HepG2 (cell line): ENCODE measurements around the gene ZFR. TPM values are rescaled to one million over a fixed set of nuclear protein-coding genes. Genes with fewer than 3 reads are reported as not detected.

Source experiments
- ATAC-seq: fragments of 200-7000 bp; cut with Tn5 transposase; 3 replicates; pipeline ENCODE4 v1.9.1; 2020; ENCODE audit warnings: mild to moderate bottlenecking, moderate library complexity
- BruUV-seq: library from RNA; stranded (reverse); fragments of 400-500 nt; replicated peaks from 2 replicates; lab custom pipeline; 2021; lab: Mats Ljungman, UMichigan
- CTCF ChIA-PET: fragments of 300-600 bp; formaldehyde crosslinking; extraction: SDS; loops from one replicate; lab custom pipeline; 2021; ENCODE audit warnings: low total read pairs, inconsistent platforms, low intra/inter-chr PET ratio; lab: Yijun Ruan, JAX
- POLR2A ChIA-PET: fragments of 350-600 bp; sonication (Branson Sonifier 250); formaldehyde crosslinking; loops from one replicate; lab custom pipeline; 2020; ENCODE audit warnings: antibody characterized with exemption, inconsistent platforms; lab: Yijun Ruan, JAX
- DNase-seq: peaks from one replicate; pipeline ENCODE4 v3.0.0-alpha.2; 2015; ENCODE audit warnings: low spot score
- FAIRE-seq: peaks from 3 replicates; lab custom pipeline; 2011; peaks lifted over from hg19 to GRCh38; lab: Jason Lieb, UNC
- H2AFZ ChIP-seq: one replicate; pipeline ENCODE4 v1.6.1; 2011; ENCODE audit warnings: low read length, inconsistent platforms
- H3K27ac ChIP-seq: fragments of 300-600 bp; 3 replicates; pipeline ENCODE4 v1.8.0; 2011; ENCODE audit warnings: mixed run types, mild to moderate bottlenecking, mixed read lengths, low read length, inconsistent platforms; ENCODE audit not compliant: insufficient read depth; ENCODE audit errors: extremely low read length
- H3K27me3 ChIP-seq, 2 experiments: fragments of 200-600 bp in 1 of 2; 2 replicates in 1 of 2; 3 replicates in 1 of 2; pipeline versions ENCODE4 v1.6.0 to v1.8.0; 2011; ENCODE audit warnings: low read length in 2 of 2, mild to moderate bottlenecking in 2 of 2, moderate library complexity in 2 of 2, inconsistent platforms in 1 of 2; ENCODE audit not compliant: insufficient read depth in 2 of 2, control insufficient read depth in 1 of 2
- H3K36me3 ChIP-seq, 2 experiments: fragments of 200-600 bp in 1 of 2; replicated peaks in 1 of 2; 2 replicates in 1 of 2; 3 replicates in 1 of 2; pipeline versions ENCODE4 v1.5.1 to v1.8.0; 2011; ENCODE audit warnings: low read length in 2 of 2, inconsistent platforms in 1 of 2; ENCODE audit not compliant: insufficient read depth in 2 of 2, control insufficient read depth in 1 of 2
- H3K4me1 ChIP-seq: 2 replicates; pipeline ENCODE4 v1.5.1; 2012; ENCODE audit warnings: low read length, inconsistent platforms; ENCODE audit not compliant: insufficient read depth
- H3K4me2 ChIP-seq: 2 replicates; pipeline ENCODE4 v1.6.0; 2011; ENCODE audit warnings: low read depth, low read length, inconsistent platforms
- H3K4me3 ChIP-seq, 3 experiments: fragments of 200-600 bp in 1 of 3; sonication (generic), shearing (Covaris generic) in 1 of 3; replicated peaks in 1 of 3; 2 replicates each; pipeline ENCODE4 v1.5.1; 2011 to 2016; ENCODE audit warnings: low read length in 3 of 3, inconsistent platforms in 2 of 3, low read depth in 2 of 3, mild to moderate bottlenecking in 2 of 3, control low read depth in 1 of 3, mixed read lengths in 1 of 3; ENCODE audit not compliant: insufficient read depth in 1 of 3
- H3K79me2 ChIP-seq: one replicate; pipeline ENCODE4 v1.6.1; 2011; ENCODE audit warnings: low read length, inconsistent platforms; ENCODE audit not compliant: insufficient read depth
- H3K9ac ChIP-seq: 2 replicates; pipeline ENCODE4 v1.6.0; 2011; ENCODE audit warnings: mild to moderate bottlenecking, low read depth, low read length, inconsistent platforms; ENCODE audit not compliant: insufficient read depth
- H3K9me3 ChIP-seq: 2 replicates; pipeline ENCODE4 v1.5.1; 2012; ENCODE audit warnings: mild to moderate bottlenecking, low read length
- H4K20me1 ChIP-seq: 2 replicates; pipeline ENCODE4 v1.6.0; 2011; ENCODE audit warnings: inconsistent platforms, mild to moderate bottlenecking, low read length, moderate library complexity; ENCODE audit not compliant: insufficient read depth
- HMG20B ChIP-seq: conservative IDR thresholded peaks from 2 replicates; pipeline ENCODE4 v1.6.1; 2016; ENCODE audit warnings: missing genetic modification reagents, missing compliant biosample characterization
- HNRNPK ChIP-seq: fragments of 200-400 bp; formaldehyde crosslinking; IDR thresholded peaks from 2 replicates; pipeline ENCODE4 v1.6.1; 2018; ENCODE audit warnings: low read length, low read depth, moderate library complexity, mild to moderate bottlenecking; ENCODE audit not compliant: poor library complexity, severe bottlenecking
- PHF8 ChIP-seq: sonication (generic); formaldehyde crosslinking; IDR thresholded peaks from 2 replicates; pipeline ENCODE4 v1.5.0; 2020; ENCODE audit warnings: missing genetic modification reagents
- SNAPC4 ChIP-seq: sonication (generic); formaldehyde crosslinking; IDR thresholded peaks from 2 replicates; pipeline ENCODE4 v1.4.0; 2020; ENCODE audit warnings: mild to moderate bottlenecking, missing genetic modification reagents
- ZFP37 ChIP-seq: sonication (generic); formaldehyde crosslinking; IDR thresholded peaks from 2 replicates; pipeline ENCODE4 v1.4.0; 2020; ENCODE audit warnings: missing genetic modification reagents, borderline replicate concordance
- ZNF224 ChIP-seq: sonication (generic); formaldehyde crosslinking; IDR thresholded peaks from 2 replicates; pipeline ENCODE4 v1.5.0; 2020; ENCODE audit warnings: mild to moderate bottlenecking, missing genetic modification reagents
- ZNF362 ChIP-seq: sonication (generic); formaldehyde crosslinking; IDR thresholded peaks from 2 replicates; pipeline ENCODE4 v1.4.0; 2020; ENCODE audit warnings: missing genetic modification reagents, mild to moderate bottlenecking, borderline replicate concordance
- WGBS: methylation state at CpG from one replicate; pipeline ENCODE4 v1.1.6; 2017; ENCODE audit warnings: low lambda C conversion rate; 5-methylcytosine and 5-hydroxymethylcytosine counted together
- in situ Hi-C: cut with HindIII; loops from 2 replicates; pipeline ENCODE4 v1.10.0; 2017; ENCODE audit warnings: low pct_unique_long_range_greater_than_20kb; ENCODE audit not compliant: extremely low pct_ligation_motif_present
- intact Hi-C: fragments of 100-400 bp; cut with micrococcal nuclease; formaldehyde crosslinking; loops from one replicate; pipeline ENCODE4 v1.10.0; 2022; ENCODE audit not compliant: unreplicated experiment
- polyA plus RNA-seq, 8 experiments: library from polyadenylated mRNA; depleted of rRNA in 3 of 8; stranded (reverse) in 7 of 8; unstranded in 1 of 8; fragments of >200 nt; fragmentation: Illumina TruSeq in 4 of 8; extraction: Trizol in 4 of 8; gene quantifications; 2 replicates each; pipeline versions ENCODE4 v1.2.1 to v1.2.3, GENCODE V29; 2011 to 2016; ENCODE audit warnings: low read depth in 4 of 8, missing spikeins in 1 of 8, mixed read lengths in 1 of 8; ENCODE audit not compliant: insufficient read depth in 1 of 8
- total RNA-seq, 5 experiments: library from RNA; depleted of rRNA; stranded (reverse); fragments of >200 nt; fragmentation: Illumina TruSeq; extraction: Trizol; gene quantifications; 2 replicates each; pipeline ENCODE4 v1.2.3, GENCODE V29; 2016; ENCODE audit warnings: low read depth in 1 of 5

The ZFR gene
- total and polyA plus RNA-seq, 2 of the 13 experiments (the other 11 are each of a cell fraction or from before 2014, with no cell fraction given): 89.0 to 92.8 TPM

GRCh38 chr5:32319926-32320543, 124.5 kb downstream of the ZFR start:
- H3K79me2 ChIP-seq: no peaks in the 10 kb centered on the region
- no TSS peak for BruUV-seq
- H3K4me2 ChIP-seq: no peak overlapping the region
- ATAC-seq: no peak; the same call in 1 of the 3 replicates
- H3K27ac ChIP-seq: no peak overlapping the region
- H2AFZ ChIP-seq: no peak overlapping the region
- H3K27me3 ChIP-seq: no peaks in the 10 kb centered on the region
- no peak for DNase-seq
- H3K9me3 ChIP-seq: no peaks in the 10 kb centered on the region
- H3K9ac ChIP-seq: no peak overlapping the region
- no peak overlapping the region for H3K4me3 ChIP-seq
- no peak for FAIRE-seq
- POLR2A ChIA-PET: interaction anchor here (1.2 to 1.4 kb wide), 2 partner anchors 11 to 86 kb away, joined by 4 to 5 read pairs; no protein-coding TSS in a partner anchor
- WGBS: 81% methylated on average over 4 of the region's 7 CpGs
- in situ Hi-C loops: loop anchor here (5.0 kb wide), 1 partner anchor 83 kb away; no protein-coding TSS in a partner anchor
- intact Hi-C loops: no loop called here
- no peaks in the 10 kb centered on the region for H3K36me3 ChIP-seq
- CTCF ChIA-PET: interaction anchor here (0.7 kb wide), 1 partner anchor 87 kb away, joined by 3 read pairs; no protein-coding TSS in a partner anchor
- no peaks in the 10 kb centered on the region for H4K20me1 ChIP-seq
- H3K4me1 ChIP-seq: peaks cover 39% of the 10 kb centered on the region
- TF ChIP-seq ZFP37: no peak
- TF ChIP-seq ZNF362: no peak

- POLR2A ChIA-PET: interaction anchor here (1.2 to 1.4 kb wide), 2 partner anchors 12 to 85 kb away, joined by 4 to 5 read pairs; no protein-coding TSS in a partner anchor
- no TSS peak for BruUV-seq
- TF ChIP-seq ZNF224 (no peak), PHF8 (0 out of 2 replicates have a peak, but pooled peaks have one; percentile 4), HNRNPK (no peak), SNAPC4 (no peak), HMG20B (CRISPR knock-in tag) (no peak)
These were observed 125.1 kb downstream of the ZFR start for GRCh38 chr5:32319392-32319791.

More at GRCh38 chr5:32319392-32319791, 125.1 kb downstream of the ZFR start:
- no peak overlapping the region for H2AFZ ChIP-seq
- H3K4me3 ChIP-seq: no peak overlapping the region
- intact Hi-C loops: no loop called here
- H3K4me1 ChIP-seq: peaks cover 43% of the 10 kb centered on the region
- DNase-seq (peak; percentile 56), ATAC-seq (peak; percentile 71), FAIRE-seq (peak; percentile 47)
- no peaks in the 10 kb centered on the region for H3K27me3 ChIP-seq
- 83% methylated on average over 4 of the region's 7 CpGs for WGBS
- H3K4me2 ChIP-seq: no peak overlapping the region
- H4K20me1 ChIP-seq: no peaks in the 10 kb centered on the region
- H3K27ac ChIP-seq: no peak overlapping the region
- H3K36me3 ChIP-seq: no peaks in the 10 kb centered on the region
- in situ Hi-C loops: loop anchor here (5.0 kb wide), 1 partner anchor 82 kb away; no protein-coding TSS in a partner anchor
- CTCF ChIA-PET: interaction anchor here (0.7 kb wide), 1 partner anchor 86 kb away, joined by 3 read pairs; no protein-coding TSS in a partner anchor
- H3K79me2 ChIP-seq: no peaks in the 10 kb centered on the region
- H3K9me3 ChIP-seq: no peaks in the 10 kb centered on the region
- H3K9ac ChIP-seq: no peak overlapping the region
